Measurements from ENCODE around the gene SLC66A1. TPM values are rescaled to one million over a fixed set of nuclear protein-coding genes. Genes with fewer than 3 reads are reported as not detected.

The SLC66A1 gene
- total RNA-seq, 1 donor from 2014 or later: 17.9 TPM

GRCh38 chr1:19341201-19342061, 29.3 kb downstream of the SLC66A1 start:
- FAIRE-seq: no peak
- peak; percentile 66 to 83 for DNase-seq (ENCODE audit: low spot score in 2 of 2)

GRCh38 chr1:19342062-19342750, 30.1 kb downstream of the SLC66A1 start:
- DNase-seq (ENCODE audit: low spot score in 2 of 2) (no peak), FAIRE-seq (no peak)

- DNase-seq (ENCODE audit: low spot score in 2 of 2): no peak
- no peak for FAIRE-seq
These were observed 30.9 kb downstream of the SLC66A1 start for GRCh38 chr1:19342894-19343616.

- DNase-seq (ENCODE audit: low spot score in 2 of 2): no peak
- FAIRE-seq: no peak
These were observed 31.7 kb downstream of the SLC66A1 start for GRCh38 chr1:19343617-19344350.

- FAIRE-seq (no peak), DNase-seq (ENCODE audit: low spot score in 2 of 2) (peak; percentile 65 to 73)
These were observed 32.3 kb downstream of the SLC66A1 start for GRCh38 chr1:19344372-19344810.

GRCh38 chr1:19344831-19345230, 32.7 kb downstream of the SLC66A1 start:
- no peak for FAIRE-seq

GRCh38 chr1:19345391-19345790, 33.3 kb downstream of the SLC66A1 start:
- DNase-seq (ENCODE audit: low spot score in 2 of 2) (no peak), FAIRE-seq (no peak)

More at GRCh38 chr1:19344831-19345230, 32.7 kb downstream of the SLC66A1 start:
- DNase-seq (ENCODE audit: low spot score in 2 of 2): no peak

- FAIRE-seq: peak; percentile 66
- DNase-seq (ENCODE audit: low spot score in 2 of 2): no peak
These were observed 33.9 kb downstream of the SLC66A1 start for GRCh38 chr1:19346026-19346425.

- FAIRE-seq (no peak), DNase-seq (ENCODE audit: low spot score in 2 of 2) (no peak)
These were observed 35.5 kb downstream of the SLC66A1 start for GRCh38 chr1:19347533-19348172.

- FAIRE-seq (no peak), DNase-seq (ENCODE audit: low spot score in 2 of 2) (no peak)
These were observed 36.5 kb downstream of the SLC66A1 start for GRCh38 chr1:19348441-19349198.

GRCh38 chr1:19349999-19350398, 37.9 kb downstream of the SLC66A1 start:
- DNase-seq (ENCODE audit: low spot score in 2 of 2) (no peak), FAIRE-seq (no peak)

- DNase-seq (ENCODE audit: low spot score in 2 of 2): no peak
- FAIRE-seq: no peak
These were observed 38.4 kb downstream of the SLC66A1 start for GRCh38 chr1:19350566-19350965.

GRCh38 chr1:19351873-19352272, 39.7 kb downstream of the SLC66A1 start:
- DNase-seq (ENCODE audit: low spot score in 2 of 2) (no peak), FAIRE-seq (no peak)

GRCh38 chr1:19352839-19353238, 40.7 kb downstream of the SLC66A1 start:
- no peak for FAIRE-seq

GRCh38 chr1:19353596-19353995, 41.5 kb downstream of the SLC66A1 start:
- no peak for DNase-seq (ENCODE audit: low spot score in 2 of 2)
- no peak for FAIRE-seq

More at GRCh38 chr1:19352839-19353238, 40.7 kb downstream of the SLC66A1 start:
- DNase-seq (ENCODE audit: low spot score in 2 of 2): no peak

GRCh38 chr1:19354531-19354981, 42.4 kb downstream of the SLC66A1 start:
- FAIRE-seq (no peak), DNase-seq (ENCODE audit: low spot score in 2 of 2) (no peak)

- FAIRE-seq (no peak), DNase-seq (ENCODE audit: low spot score in 2 of 2) (no peak)
These were observed 44.1 kb downstream of the SLC66A1 start for GRCh38 chr1:19356266-19356665.

- no peak for FAIRE-seq
- DNase-seq (ENCODE audit: low spot score in 2 of 2): no peak
These were observed 45.3 kb downstream of the SLC66A1 start for GRCh38 chr1:19357299-19357986.
